IgD-negative memory B cell (primary cell): ENCODE data around the gene ABCA12. TPM values are rescaled to one million over a fixed set of nuclear protein-coding genes. Genes with fewer than 3 reads are reported as not detected.

ENCODE experiments used
- H3K27ac Mint-ChIP-seq, 3 donors: one replicate each; pipeline ENCODE4 v1.8.0; 2020 to 2022; ENCODE audit warnings: mild to moderate bottlenecking in 3 of 3, mixed read lengths in 3 of 3, moderate library complexity in 1 of 3
- H3K27me3 Mint-ChIP-seq: one replicate; pipeline ENCODE4 v1.8.0; 2021; ENCODE audit warnings: mixed read lengths
- H3K36me3 Mint-ChIP-seq: one replicate; pipeline ENCODE4 v1.8.0; 2020; ENCODE audit warnings: mild to moderate bottlenecking, mixed read lengths
- H3K4me1 Mint-ChIP-seq, 3 donors: one replicate each; pipeline ENCODE4 v1.8.0; 2020 to 2022; ENCODE audit warnings: mixed read lengths in 3 of 3, mild to moderate bottlenecking in 1 of 3
- H3K4me3 Mint-ChIP-seq, 4 donors: one replicate each; pipeline ENCODE4 v1.8.0; 2020 to 2022; ENCODE audit warnings: mild to moderate bottlenecking in 4 of 4, mixed read lengths in 4 of 4, moderate library complexity in 3 of 4
- H3K9me3 Mint-ChIP-seq, 3 donors: one replicate each; pipeline ENCODE4 v1.8.0; 2020 to 2021; ENCODE audit warnings: mixed read lengths in 3 of 3, mild to moderate bottlenecking in 1 of 3
- polyA plus RNA-seq: library from polyadenylated mRNA; unstranded; fragments of 300-500 nt; fragmentation: Illumina TruSeq; gene quantifications from one replicate; pipeline ENCODE4 v1.2.3, GENCODE V29; 2021

Gene ABCA12
- polyA plus RNA-seq, 1 donor from 2014 or later, result not detected

- Mint-ChIP-seq H3K4me3 (no peak overlapping the region), H3K4me1 (no peaks in the 10 kb centered on the region), H3K27ac (no peak overlapping the region), H3K36me3 (no peaks in the 10 kb centered on the region), H3K27me3 (peaks cover 1% of the 10 kb centered on the region), H3K9me3 (no peaks in the 10 kb centered on the region)
Measured at GRCh38 chr2:214889301-214889700, 249.1 kb downstream of the ABCA12 start.

- H3K4me1 Mint-ChIP-seq, result no peaks in the 10 kb centered on the region
- no peaks in the 10 kb centered on the region for H3K27me3 Mint-ChIP-seq
- no peak overlapping the region for H3K27ac Mint-ChIP-seq
- peaks cover 0 to 5% (median 4%) of the 10 kb centered on the region in 3 donors for H3K9me3 Mint-ChIP-seq
- no peaks in the 10 kb centered on the region for H3K36me3 Mint-ChIP-seq
- no peak overlapping the region for H3K4me3 Mint-ChIP-seq
Measured at GRCh38 chr2:214881647-214882202, 256.7 kb downstream of the ABCA12 start.

Other genes with a start within 250 kb of the ABCA12 start
- gene ATIC, start 173.4 kb upstream of the ABCA12 start, polyA plus RNA-seq, result 137 TPM